GM23338 (cell line): Measurements from ENCODE around the gene CAMSAP1. TPM values are rescaled to one million over a fixed set of nuclear protein-coding genes. Genes with fewer than 3 reads are reported as not detected.
A peak's percentile ranks its signal among the peaks of the same experiment; 100 is the strongest.

Experiments used
- ATAC-seq: fragments of 200-7000 bp; cut with Tn5 transposase; 3 replicates; pipeline ENCODE4 v1.9.1; 2020
- DNase-seq: peaks from one replicate; pipeline ENCODE4 v3.0.0-alpha.2; 2015; ENCODE audit warnings: low spot score
- H2AFZ ChIP-seq: fragments of 200-600 bp; sonication (generic); 2 replicates; pipeline ENCODE4 v1.8.0; 2016; ENCODE audit warnings: antibody characterized with exemption, mild to moderate bottlenecking, moderate library complexity
- H3F3A ChIP-seq: fragments of 200-600 bp; sonication (generic); replicated peaks from 2 replicates; pipeline ENCODE4 v1.8.0; 2017; ENCODE audit warnings: antibody characterized with exemption, mixed run types, low read depth
- H3K27ac ChIP-seq: fragments of 200-600 bp; sonication (generic); 2 replicates; pipeline ENCODE4 v1.6.1; 2016; ENCODE audit warnings: low read depth
- H3K27me3 ChIP-seq: fragments of 200-600 bp; sonication (generic); 2 replicates; pipeline ENCODE4 v1.8.0; 2016; ENCODE audit warnings: mild to moderate bottlenecking, mixed run types, moderate library complexity; ENCODE audit not compliant: insufficient read depth
- H3K36me3 ChIP-seq: fragments of 200-600 bp; sonication (generic); 2 replicates; pipeline ENCODE4 v1.8.0; 2016; ENCODE audit warnings: mild to moderate bottlenecking; ENCODE audit not compliant: insufficient read depth
- H3K4me1 ChIP-seq: fragments of 200-600 bp; sonication (generic); 2 replicates; pipeline ENCODE4 v1.8.0; 2016; ENCODE audit warnings: mild to moderate bottlenecking, moderate library complexity; ENCODE audit not compliant: insufficient read depth
- H3K4me2 ChIP-seq: fragments of 200-600 bp; sonication (generic); 2 replicates; pipeline ENCODE4 v1.7.1; 2017; ENCODE audit warnings: mixed run types
- H3K4me3 ChIP-seq: fragments of 200-600 bp; sonication (generic); 2 replicates; pipeline ENCODE4 v1.6.1; 2016; ENCODE audit warnings: mixed run types
- H3K79me2 ChIP-seq: fragments of 200-600 bp; sonication (generic); replicated peaks from 2 replicates; pipeline ENCODE4 v1.8.0; 2017; ENCODE audit warnings: mild to moderate bottlenecking; ENCODE audit not compliant: insufficient read depth
- H3K9me2 ChIP-seq: fragments of 200-600 bp; sonication (generic); 2 replicates; pipeline ENCODE4 v1.8.0; 2017; ENCODE audit not compliant: insufficient read depth
- H4K20me1 ChIP-seq: fragments of 200-600 bp; sonication (generic); replicated peaks from 2 replicates; pipeline ENCODE4 v1.8.0; 2017; ENCODE audit warnings: mild to moderate bottlenecking; ENCODE audit not compliant: insufficient read depth
- H3K27ac Mint-ChIP-seq: 2 replicates; pipeline ENCODE4 v1.8.0; 2020; ENCODE audit warnings: inconsistent platforms, mild to moderate bottlenecking, moderate library complexity, mixed read lengths
- H3K27me3 Mint-ChIP-seq: 3 replicates; pipeline ENCODE4 v1.8.0; 2022; ENCODE audit warnings: low read depth, mild to moderate bottlenecking, moderate library complexity, mixed read lengths, inconsistent platforms; ENCODE audit not compliant: insufficient read depth, poor library complexity
- H3K36me3 Mint-ChIP-seq: 3 replicates; pipeline ENCODE4 v1.8.0; 2021; ENCODE audit warnings: low read depth, mild to moderate bottlenecking, inconsistent platforms, moderate library complexity, mixed read lengths
- H3K4me1 Mint-ChIP-seq: 3 replicates; pipeline ENCODE4 v1.8.0; 2020; ENCODE audit warnings: mild to moderate bottlenecking, inconsistent platforms, mixed read lengths
- H3K4me3 Mint-ChIP-seq: 3 replicates; pipeline ENCODE4 v1.8.0; 2021; ENCODE audit warnings: moderate library complexity, mild to moderate bottlenecking, inconsistent platforms, mixed read lengths
- H3K9me3 Mint-ChIP-seq: 3 replicates; pipeline ENCODE4 v1.8.0; 2020; ENCODE audit warnings: moderate library complexity, mild to moderate bottlenecking, inconsistent platforms, mixed read lengths
- CREB1 ChIP-seq: fragments of 250-450 bp; sonication (Bioruptor Pico); IDR thresholded peaks from 2 replicates; pipeline ENCODE4 v1.5.0; 2020; ENCODE audit warnings: low read depth, mild to moderate bottlenecking, moderate library complexity
- CTCF ChIP-seq, 2 experiments: fragments of 200-600 bp in 1 of 2; sonication (generic) in 1 of 2; conservative IDR thresholded peaks; 2 replicates each; pipeline versions ENCODE4 v1.5.1 to v1.6.1; 2016 to 2017; ENCODE audit warnings: antibody characterized with exemption in 2 of 2, low read depth in 2 of 2, mild to moderate bottlenecking in 2 of 2, moderate library complexity in 1 of 2
- EZH2 ChIP-seq: fragments of 200-600 bp; sonication (generic); IDR thresholded peaks from one replicate; pipeline ENCODE4 v1.8.0; 2017; ENCODE audit warnings: antibody characterized with exemption, mild to moderate bottlenecking, low read depth; ENCODE audit not compliant: unreplicated experiment
- EZH2phosphoT487 ChIP-seq: fragments of 200-600 bp; sonication (generic); IDR thresholded peaks from one replicate; pipeline ENCODE4 v1.8.1; 2018; ENCODE audit warnings: antibody characterized with exemption; ENCODE audit not compliant: unreplicated experiment
- NANOG ChIP-seq: IDR thresholded peaks from 2 replicates; pipeline ENCODE4 v1.6.1; 2016; ENCODE audit warnings: antibody characterized with exemption, borderline replicate concordance
- POLR2AphosphoS5 ChIP-seq: IDR thresholded peaks from 2 replicates; pipeline ENCODE4 v1.6.1; 2016; ENCODE audit warnings: antibody characterized with exemption, low read depth
- STAT1 ChIP-seq: IDR thresholded peaks from one replicate; pipeline ENCODE4 v1.6.1; 2016; ENCODE audit warnings: antibody characterized with exemption; ENCODE audit not compliant: unreplicated experiment
- ZNF114 ChIP-seq: fragments of 250-450 bp; sonication (Bioruptor Pico); IDR thresholded peaks from 2 replicates; pipeline ENCODE4 v1.5.0; 2020; ENCODE audit warnings: mild to moderate bottlenecking, moderate library complexity
- polyA plus RNA-seq: library from polyadenylated mRNA; unstranded; fragments of >200 nt; fragmentation: Nextera tagmentation; extraction: Ambion mirVana; gene quantifications from 2 replicates; pipeline ENCODE4 v1.2.1, GENCODE V29; 2016
- total RNA-seq: library from RNA; depleted of rRNA; stranded (reverse); fragments of >200 nt; shearing (Covaris generic); gene quantifications from 2 replicates; pipeline ENCODE4 v1.2.3, GENCODE V29; 2014

Gene CAMSAP1
- total and polyA plus RNA-seq, 2 experiments from 2014 or later = 6.9 to 75.4 TPM

GRCh38 chr9:135820661-135821060 lies 86.7 kb downstream of the CAMSAP1 start:
- Mint-ChIP-seq H3K27me3 (peaks cover 2% of the 10 kb centered on the region), H3K4me1 (peaks cover 3% of the 10 kb centered on the region; the same call in 1 of the 3 replicates), H3K36me3 (peaks cover 79% of the 10 kb centered on the region), H3K27ac (no peak overlapping the region), H3K9me3 (no peaks in the 10 kb centered on the region), H3K4me3 (no peak overlapping the region)
- H3K4me2 ChIP-seq = no peak overlapping the region
- ATAC-seq = no peak
- H4K20me1 ChIP-seq = peaks cover 17% of the 10 kb centered on the region
- H3K4me3 ChIP-seq = no peak overlapping the region
- no peak for DNase-seq
- peaks cover 5% of the 10 kb centered on the region; the same call in 1 of the 2 replicates for H3K36me3 ChIP-seq
- no peaks in the 10 kb centered on the region for H3K9me2 ChIP-seq
- no peak overlapping the region for H2AFZ ChIP-seq
- no peaks in the 10 kb centered on the region for H3K27me3 ChIP-seq
- H3K4me1 ChIP-seq = no peaks in the 10 kb centered on the region
- no peak for TF ChIP-seq EZH2phosphoT487
- no peak for TF ChIP-seq ZNF114 (CRISPR knock-in tag)
- no peak for TF ChIP-seq POLR2AphosphoS5
- no peak for TF ChIP-seq CREB1 (CRISPR knock-in tag)
- TF ChIP-seq EZH2 = no peak
- H3K79me2 ChIP-seq = peaks cover 10% of the 10 kb centered on the region; the same call in 1 of the 2 replicates
- H3F3A ChIP-seq = no peaks in the 10 kb centered on the region
- H3K27ac ChIP-seq = no peak overlapping the region

GRCh38 chr9:135819905-135820304 lies 87.4 kb downstream of the CAMSAP1 start:
- Histone ChIP-seq H3K79me2 (peaks cover 5% of the 10 kb centered on the region; the same call in 1 of the 2 replicates), H3K36me3 (peaks cover 8% of the 10 kb centered on the region; the same call in 1 of the 2 replicates), H3K4me1 (no peaks in the 10 kb centered on the region), H3F3A (no peaks in the 10 kb centered on the region), H3K27me3 (no peaks in the 10 kb centered on the region), H3K4me3 (no peak overlapping the region), H3K27ac (no peak overlapping the region), H4K20me1 (peaks cover 14% of the 10 kb centered on the region), H2AFZ (no peak overlapping the region), H3K9me2 (no peaks in the 10 kb centered on the region), H3K4me2 (no peak overlapping the region)
- H3K27ac Mint-ChIP-seq = no peak overlapping the region
- H3K36me3 Mint-ChIP-seq = peaks cover 87% of the 10 kb centered on the region
- ATAC-seq (peak; percentile 86), DNase-seq (peak; percentile 59)
- H3K4me3 Mint-ChIP-seq = no peak overlapping the region
- no peaks in the 10 kb centered on the region for H3K9me3 Mint-ChIP-seq
- H3K27me3 Mint-ChIP-seq = peaks cover 4% of the 10 kb centered on the region
- no peak for TF ChIP-seq NANOG
- no peak for TF ChIP-seq STAT1
- peak; percentile 65 to 69 for TF ChIP-seq CTCF (conservative IDR thresholded peaks at IDR 0.05; ENCODE audit: low read depth in 2 of 2)
- TF ChIP-seq EZH2phosphoT487 = no peak
- peaks cover 3% of the 10 kb centered on the region; the same call in 1 of the 3 replicates for H3K4me1 Mint-ChIP-seq
